Heart right ventricle (tissue), 16 donors: ENCODE results near the gene KCTD12. TPM values are rescaled to one million over a fixed set of nuclear protein-coding genes. Genes with fewer than 3 reads are reported as not detected.

ENCODE experiments used
- ATAC-seq, 8 donors: fragments of 200-7000 bp; cut with Tn5 transposase; one replicate each; pipeline ENCODE4 v1.9.1; 2020; ENCODE audit warnings: mild to moderate bottlenecking in 8 of 8, moderate library complexity in 8 of 8, moderate number of reproducible peaks in 1 of 8
- DNase-seq, 2 donors: peaks; one replicate each; pipeline ENCODE4 v3.0.0-alpha.2; 2020
- H3K27ac ChIP-seq, 10 donors: fragments of 200-600 bp; sonication (generic) in 2 of 10; one replicate each; pipeline versions ENCODE4 v1.5.0 to v1.8.0; 2020 to 2022; ENCODE audit warnings: mild to moderate bottlenecking in 3 of 10
- H3K27me3 ChIP-seq, 7 donors: fragments of 200-600 bp; one replicate each; pipeline ENCODE4 v1.8.0; 2021 to 2022; ENCODE audit warnings: mild to moderate bottlenecking in 2 of 7
- H3K36me3 ChIP-seq, 9 donors: fragments of 200-600 bp; sonication (generic) in 1 of 9; one replicate each; pipeline versions ENCODE4 v1.5.0 to v1.8.0; 2020 to 2022; ENCODE audit warnings: mild to moderate bottlenecking in 2 of 9
- H3K4me1 ChIP-seq, 9 donors: fragments of 200-600 bp; sonication (generic) in 1 of 9; one replicate each; pipeline versions ENCODE4 v1.5.0 to v1.8.0; 2020 to 2022; ENCODE audit warnings: mild to moderate bottlenecking in 4 of 9
- H3K4me3 ChIP-seq, 10 donors: fragments of 200-600 bp; sonication (generic) in 2 of 10; one replicate each; pipeline versions ENCODE4 v1.5.0 to v1.8.0; 2020 to 2022; ENCODE audit warnings: mild to moderate bottlenecking in 7 of 10, moderate library complexity in 2 of 10
- H3K9me3 ChIP-seq, 11 donors: fragments of 200-600 bp in 10 of 11; sonication (generic) in 2 of 11; one replicate each; pipeline versions ENCODE4 v1.5.0 to v1.8.0; 2013 to 2022; ENCODE audit warnings: mild to moderate bottlenecking in 2 of 11, control low read depth in 1 of 11, moderate library complexity in 1 of 11
- WGBS, 2 donors: extraction: QIAGEN DNeasy Blood & Tissue Kit; methylation state at CpG; one replicate each; pipeline ENCODE4 v1.1.7; 2013; ENCODE audit warnings: inconsistent platforms in 1 of 2; 5-methylcytosine and 5-hydroxymethylcytosine counted together
- intact Hi-C, 10 donors: fragments of 100-400 bp; cut with DNase I; formaldehyde crosslinking; loops; one replicate each; pipeline versions ENCODE4 v1.11.1 to v1.14.2; 2022
- polyA plus RNA-seq, 2 donors: library from polyadenylated mRNA; stranded (reverse); fragments of 200-250 nt; gene quantifications; one replicate each; pipeline ENCODE4 v1.2.3, GENCODE V29; 2013
- total RNA-seq, 10 donors: library from RNA; stranded (reverse); fragmentation: NEBNext Ultra II Directional in 3 of 10; extraction: Animal tissue kit (Norgen Biotek cat#: 25700) in 3 of 10; gene quantifications; one replicate each; pipeline versions ENCODE4 v1.2.1 to v1.2.4, GENCODE V29; 2021 to 2023
- TF ChIP-seq, protein P1 (sequence below), 9 donors: fragments of 200-600 bp; sonication (generic) in 2 of 9; IDR thresholded peaks; one replicate each; pipeline versions ENCODE4 v1.5.0 to v1.8.0; 2021 to 2022; ENCODE audit warnings: antibody characterized with exemption in 9 of 9, mild to moderate bottlenecking in 5 of 9, moderate library complexity in 1 of 9
- donor health status: Arrhythmogenic right ventricular cardiomyopathy.
- donor health status: ischemic (EF 13 %, LVEDD 7.1; RV severe dilation, severe dysfunction).
- donor health status: healthy with polysubstance abuse.
- donor health status: DM: no; HTN: yes; CAD: no.
- donor health status: DM: no; HTN: no; CAD: no.
- donor health status: ischemic (EF 25% LVEDD 6.9; RV normal size, moderate dysfunction).
- donor health status: ischemic (EF 25% LVEDD 5.7; RV mildly dilated, moderate dysfunction).
- donor health status: healthy.
- donor health status: DM: yes; HTN: yes; CAD: no.
- donor health status: Ischemic cardiomyopathy.
- donor health status: ischemic (EF 35%, LVEDD 5.7; RV mildly dilated, moderate dysfunction).
- donor health status: nonischemic (EF 11% LVEDD 7.7; RV severe dilation, severe dysfunction).
- donor health status: DM: yes; HTN: yes; CAD: no.
- donor health status: PGD.
- donor health status: ischemic (EF 29% LVEDD 5.4; RV normal size, mild dysfunction).
- donor health status: nonischemic (EF 23%, LVEDD 6.1; RV moderate dilation, normal function).

KCTD12 gene
- total and polyA plus RNA-seq, 12 donors: 12.4 to 56.5 (median 32.4) TPM

- Histone ChIP-seq H3K9me3 (no peaks in the 10 kb centered on the region), H3K27ac (peak overlapping the region; percentile 88 to 97 (median 94)), H3K4me1 (peaks cover 0 to 38% (median 14%) of the 10 kb centered on the region in 9 donors), H3K36me3 (no peaks in the 10 kb centered on the region), H3K4me3 (peak overlapping the region; percentile 61 to 90 (median 84)), H3K27me3 (peaks cover 0 to 11% (median 0%) of the 10 kb centered on the region in 7 donors)
- intact Hi-C loops: loop anchor here in 7 of 10 donors (5.0 to 10.0 kb wide), 5 partner anchors 62 to 412 kb away; no protein-coding TSS in a partner anchor
- DNase-seq (peak; percentile 21 to 36), ATAC-seq (peak in 3 of 8 donors; percentile 3 to 31 (median 8))
- 2 to 8% methylated on average over 20 of the region's 20 CpGs for WGBS, 2 donors
- TF ChIP-seq, protein P1, sequence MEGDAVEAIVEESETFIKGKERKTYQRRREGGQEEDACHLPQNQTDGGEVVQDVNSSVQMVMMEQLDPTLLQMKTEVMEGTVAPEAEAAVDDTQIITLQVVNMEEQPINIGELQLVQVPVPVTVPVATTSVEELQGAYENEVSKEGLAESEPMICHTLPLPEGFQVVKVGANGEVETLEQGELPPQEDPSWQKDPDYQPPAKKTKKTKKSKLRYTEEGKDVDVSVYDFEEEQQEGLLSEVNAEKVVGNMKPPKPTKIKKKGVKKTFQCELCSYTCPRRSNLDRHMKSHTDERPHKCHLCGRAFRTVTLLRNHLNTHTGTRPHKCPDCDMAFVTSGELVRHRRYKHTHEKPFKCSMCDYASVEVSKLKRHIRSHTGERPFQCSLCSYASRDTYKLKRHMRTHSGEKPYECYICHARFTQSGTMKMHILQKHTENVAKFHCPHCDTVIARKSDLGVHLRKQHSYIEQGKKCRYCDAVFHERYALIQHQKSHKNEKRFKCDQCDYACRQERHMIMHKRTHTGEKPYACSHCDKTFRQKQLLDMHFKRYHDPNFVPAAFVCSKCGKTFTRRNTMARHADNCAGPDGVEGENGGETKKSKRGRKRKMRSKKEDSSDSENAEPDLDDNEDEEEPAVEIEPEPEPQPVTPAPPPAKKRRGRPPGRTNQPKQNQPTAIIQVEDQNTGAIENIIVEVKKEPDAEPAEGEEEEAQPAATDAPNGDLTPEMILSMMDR (IDR thresholded peaks at IDR 0.05): no peak
These were observed 915 bp upstream of the KCTD12 start for GRCh38 chr13:76887076-76887563.

- H3K4me1 ChIP-seq: peaks cover 0 to 49% (median 18%) of the 10 kb centered on the region in 9 donors
- TF ChIP-seq, protein P1 (IDR thresholded peaks at IDR 0.05): no peak
- H3K27me3 ChIP-seq: peaks cover 0 to under 1% (median 0%) of the 10 kb centered on the region in 7 donors
- peak overlapping the region; percentile 88 to 97 (median 94) for H3K27ac ChIP-seq
- ATAC-seq (no peak), DNase-seq (no peak)
- WGBS, 2 donors: 0 to 1% methylated on average over 28 to 37 of the region's 37 CpGs
- H3K36me3 ChIP-seq: no peaks in the 10 kb centered on the region
- intact Hi-C loops: loop anchor here in 7 of 10 donors (5.0 to 10.0 kb wide), 5 partner anchors 61 to 411 kb away; no protein-coding TSS in a partner anchor
- H3K4me3 ChIP-seq: peak overlapping the region; percentile 61 to 90 (median 84)
- no peaks in the 10 kb centered on the region for H3K9me3 ChIP-seq
These were observed 257 bp downstream of the KCTD12 start for GRCh38 chr13:76886005-76886291.

DNA sequence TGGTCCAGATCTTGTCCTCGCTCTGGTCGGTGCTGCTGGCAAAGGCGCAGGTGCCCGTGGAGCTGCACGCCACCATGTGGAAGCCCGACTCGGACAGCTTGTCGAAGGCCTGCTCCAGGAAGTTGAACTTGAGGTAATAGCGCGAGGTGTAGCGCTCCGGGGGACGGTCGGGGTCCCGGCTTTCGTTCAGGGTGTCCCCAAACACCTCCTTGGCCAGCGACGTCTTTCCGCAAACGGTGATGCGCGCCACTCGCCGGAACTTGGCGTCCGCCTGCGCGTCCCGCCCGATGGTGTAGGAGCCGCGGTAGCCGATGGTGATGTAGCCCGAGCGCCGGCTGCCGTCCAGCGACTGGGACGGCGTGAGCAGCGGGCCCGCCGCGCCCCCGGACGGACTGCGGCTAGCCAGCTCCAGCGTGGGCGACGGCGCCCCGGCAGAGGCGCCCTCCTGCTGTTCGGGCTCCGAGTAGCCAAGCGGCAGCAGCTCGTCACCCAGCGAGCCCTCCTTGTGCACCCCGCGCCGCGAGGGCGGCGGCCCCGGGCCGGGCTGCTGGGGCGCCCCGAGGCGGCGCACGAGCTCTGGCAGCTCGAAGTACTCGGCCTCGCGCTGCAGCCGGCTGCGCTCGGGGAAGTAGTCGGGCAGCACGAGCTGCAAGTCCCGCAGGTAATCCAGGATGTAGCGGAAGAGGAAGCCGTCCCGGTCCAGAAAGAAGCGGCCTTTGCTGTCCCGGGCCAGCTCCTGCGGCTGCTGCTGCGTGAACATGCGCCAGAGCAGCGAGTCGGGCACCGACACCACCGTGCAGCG, 801 bp downstream of the KCTD12 start:
- peak; percentile 71 to 82 for DNase-seq
- Histone ChIP-seq H3K27me3 (no peaks in the 10 kb centered on the region), H3K36me3 (no peaks in the 10 kb centered on the region), H3K9me3 (no peaks in the 10 kb centered on the region), H3K4me1 (peaks cover 0 to 55% (median 21%) of the 10 kb centered on the region in 9 donors), H3K4me3 (peak overlapping the region; percentile 61 to 90 (median 84)), H3K27ac (peak overlapping the region; percentile 88 to 97 (median 94))
- intact Hi-C loops: loop anchor here in 8 of 10 donors (2.0 to 10.0 kb wide), 6 partner anchors 61 to 411 kb away; no protein-coding TSS in a partner anchor
- 0 to 1% methylated on average over 92 to 94 of the region's 94 CpGs for WGBS, 2 donors
- TF ChIP-seq, protein P1 (IDR thresholded peaks at IDR 0.05): peak; percentile 10 to 65 (median 41)
- peak; percentile 29 to 70 (median 55) for ATAC-seq

DNA sequence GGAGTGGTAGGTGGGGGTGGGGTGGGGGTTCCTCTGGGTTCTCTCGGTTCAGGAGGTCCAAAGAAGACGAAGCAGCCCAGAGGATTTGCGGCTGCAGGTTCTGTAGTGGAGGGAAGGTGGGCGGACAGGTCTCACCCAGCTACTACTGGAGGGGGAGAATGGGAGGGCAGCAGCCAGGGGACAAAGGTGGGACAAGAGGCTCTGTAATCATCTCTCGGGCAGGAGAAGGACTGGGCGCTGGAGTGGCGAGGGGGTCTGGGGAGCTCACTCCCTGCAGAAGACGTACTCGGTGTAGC, 1.4 kb downstream of the KCTD12 start:
- Histone ChIP-seq H3K27me3 (no peaks in the 10 kb centered on the region), H3K4me3 (peak overlapping the region; percentile 61 to 90 (median 84)), H3K9me3 (no peaks in the 10 kb centered on the region), H3K27ac (peak overlapping the region; percentile 88 to 97 (median 94)), H3K36me3 (no peaks in the 10 kb centered on the region), H3K4me1 (peaks cover 0 to 60% (median 25%) of the 10 kb centered on the region in 9 donors)
- 2 to 5% methylated on average over 9 of the region's 9 CpGs for WGBS, 2 donors
- intact Hi-C loops: loop anchor here in 8 of 10 donors (2.0 to 10.0 kb wide), 7 partner anchors 60 to 410 kb away; no protein-coding TSS in a partner anchor
- TF ChIP-seq, protein P1 (IDR thresholded peaks at IDR 0.05): no peak
- no peak for ATAC-seq
- no peak for DNase-seq
